K562 (cell line): ENCODE measurements around the gene ZC3H18. TPM values are rescaled to one million over a fixed set of nuclear protein-coding genes. Genes with fewer than 3 reads are reported as not detected.

Experiments used
- ATAC-seq: fragments of 200-7000 bp; cut with Tn5 transposase; 3 replicates; pipeline ENCODE4 v1.9.1; 2020; ENCODE audit warnings: moderate library complexity
- BruUV-seq: library from RNA; stranded (reverse); fragments of 400-500 nt; replicated peaks from 2 replicates; lab custom pipeline; 2021; lab: Mats Ljungman, UMichigan
- CTCF ChIA-PET: fragments of 300-600 bp; formaldehyde crosslinking; extraction: SDS; loops from one replicate; lab custom pipeline; 2021; ENCODE audit warnings: low intra/inter-chr PET ratio; lab: Yijun Ruan, JAX
- POLR2A ChIA-PET: fragments of 300-600, 350-650 bp; sonication (Branson Sonifier 250); formaldehyde crosslinking; extraction: SDS; loops from one replicate; lab custom pipeline; 2021; ENCODE audit warnings: antibody characterized with exemption, inconsistent platforms; lab: Yijun Ruan, JAX
- DNase-seq, 4 experiments: peaks; one replicate each; pipeline versions ENCODE4 v3.0.0 to v3.0.0-alpha.2; 2011 to 2018; ENCODE audit warnings: low spot score in 3 of 4, mixed read lengths in 3 of 4; ENCODE audit errors: extremely low read depth in 1 of 4
- FAIRE-seq: peaks from 2 replicates; lab custom pipeline; 2011; peaks lifted over from hg19 to GRCh38; lab: Jason Lieb, UNC
- H2AFZ ChIP-seq: 2 replicates; pipeline ENCODE4 v1.6.0; 2011; ENCODE audit warnings: low read depth, low read length, control low read depth, inconsistent platforms
- H3K27ac ChIP-seq: fragments of 200-600 bp; 3 replicates; pipeline ENCODE4 v1.8.0; 2011; ENCODE audit warnings: low read depth, mild to moderate bottlenecking, control low read depth, inconsistent platforms, low read length, moderate library complexity, mixed read lengths; ENCODE audit errors: extremely low read depth
- H3K27me3 ChIP-seq, 2 experiments: fragments of 300-600 bp in 1 of 2; 2 replicates in 1 of 2; 3 replicates in 1 of 2; pipeline versions ENCODE4 v1.6.0 to v1.8.0; 2011; ENCODE audit warnings: inconsistent platforms in 2 of 2, low read length in 2 of 2, mild to moderate bottlenecking in 1 of 2, mixed read lengths in 1 of 2, moderate library complexity in 1 of 2; ENCODE audit not compliant: control insufficient read depth in 2 of 2, insufficient read depth in 2 of 2
- H3K36me3 ChIP-seq: fragments of 300-600 bp; 3 replicates; pipeline ENCODE4 v1.8.0; 2011; ENCODE audit warnings: mild to moderate bottlenecking, low read length, inconsistent platforms; ENCODE audit not compliant: control insufficient read depth, insufficient read depth
- H3K4me1 ChIP-seq, 2 experiments: fragments of 200-600 bp in 1 of 2; replicated peaks in 1 of 2; 2 replicates in 1 of 2; 3 replicates in 1 of 2; pipeline versions ENCODE4 v1.5.1 to v1.8.0; 2011; ENCODE audit warnings: inconsistent platforms in 2 of 2, low read length in 2 of 2, mild to moderate bottlenecking in 1 of 2, mixed read lengths in 1 of 2, moderate library complexity in 1 of 2; ENCODE audit not compliant: control insufficient read depth in 2 of 2, insufficient read depth in 2 of 2
- H3K4me2 ChIP-seq: 2 replicates; pipeline ENCODE4 v1.6.1; 2011; ENCODE audit warnings: low read length, control low read depth, inconsistent platforms, mixed read lengths; ENCODE audit not compliant: insufficient read depth
- H3K4me3 ChIP-seq: fragments of 200-600 bp; sonication (generic), shearing (Covaris generic); 2 replicates; pipeline ENCODE4 v1.5.1; 2016; ENCODE audit warnings: control low read depth, inconsistent platforms
- H3K79me2 ChIP-seq: fragments of 200-600 bp; 3 replicates; pipeline ENCODE4 v1.8.0; 2011; ENCODE audit warnings: low read length, inconsistent platforms; ENCODE audit not compliant: control insufficient read depth, insufficient read depth
- H3K9ac ChIP-seq, 2 experiments: 2 replicates each; pipeline versions ENCODE4 v1.6.0 to v1.6.1; 2011; ENCODE audit warnings: low read depth in 2 of 2, low read length in 2 of 2, control low read depth in 1 of 2, inconsistent platforms in 1 of 2, mild to moderate bottlenecking in 1 of 2, mixed read lengths in 1 of 2; ENCODE audit not compliant: insufficient read depth in 1 of 2
- H3K9me1 ChIP-seq: one replicate; pipeline ENCODE4 v1.6.0; 2011; ENCODE audit warnings: inconsistent platforms, mild to moderate bottlenecking, low read length, moderate library complexity; ENCODE audit not compliant: control insufficient read depth, insufficient read depth
- H3K9me3 ChIP-seq: replicated peaks from 2 replicates; pipeline ENCODE4 v1.5.1; 2011; ENCODE audit warnings: low read depth, low read length, inconsistent platforms; ENCODE audit not compliant: control insufficient read depth, insufficient read depth
- H4K20me1 ChIP-seq: replicated peaks from 2 replicates; pipeline ENCODE4 v1.6.1; 2011; ENCODE audit warnings: low read length, inconsistent platforms, mixed read lengths; ENCODE audit not compliant: control insufficient read depth, insufficient read depth
- CBX5 ChIP-seq: IDR thresholded peaks from 2 replicates; pipeline ENCODE4 v1.6.1; 2014; ENCODE audit warnings: low read depth, borderline replicate concordance
- CGGBP1 ChIP-seq: fragments of 250-450 bp; sonication (Bioruptor Pico); IDR thresholded peaks from 2 replicates; pipeline ENCODE4 v1.9.0; 2021; ENCODE audit warnings: mild to moderate bottlenecking
- GATAD2B ChIP-seq: fragments of 450-650 bp; IDR thresholded peaks from 2 replicates; pipeline ENCODE4 v1.6.1; 2017; ENCODE audit warnings: mild to moderate bottlenecking, borderline replicate concordance
- HINFP ChIP-seq: fragments of 450-650 bp; conservative IDR thresholded peaks from 2 replicates; pipeline ENCODE4 v1.6.1; 2016; ENCODE audit warnings: missing genetic modification characterization, low read depth, mild to moderate bottlenecking, control low read depth, missing compliant biosample characterization
- KLF1 ChIP-seq: fragments of 450-650 bp; IDR thresholded peaks from 2 replicates; pipeline ENCODE4 v1.6.1; 2016; ENCODE audit warnings: missing genetic modification characterization, missing compliant biosample characterization
- MEF2D ChIP-seq: conservative IDR thresholded peaks from 2 replicates; pipeline ENCODE4 v1.6.1; 2016; ENCODE audit warnings: low read depth, missing genetic modification characterization, missing compliant biosample characterization
- NR0B1 ChIP-seq: fragments of 450-650 bp; IDR thresholded peaks from one replicate; pipeline ENCODE4 v1.6.1; 2018; ENCODE audit warnings: mild to moderate bottlenecking, moderate library complexity; ENCODE audit not compliant: partially characterized antibody
- PCBP1 ChIP-seq: fragments of 200-400 bp; formaldehyde crosslinking; IDR thresholded peaks from 2 replicates; pipeline ENCODE4 v1.6.1; 2018; ENCODE audit warnings: mild to moderate bottlenecking, low read depth, low read length; ENCODE audit not compliant: poor library complexity, severe bottlenecking
- POLR2AphosphoS5 ChIP-seq: IDR thresholded peaks from 2 replicates; pipeline ENCODE4 v1.6.1; 2011; ENCODE audit warnings: mild to moderate bottlenecking, low read depth, low read length, moderate library complexity; ENCODE audit not compliant: control insufficient read depth, insufficient read depth
- POLR2G ChIP-seq: fragments of 200-400 bp; formaldehyde crosslinking; IDR thresholded peaks from 2 replicates; pipeline ENCODE4 v1.6.1; 2017; ENCODE audit warnings: low read depth, mild to moderate bottlenecking, antibody characterized with exemption, low read length, moderate library complexity
- RFX1 ChIP-seq: fragments of 450-650 bp; IDR thresholded peaks from 2 replicates; pipeline ENCODE4 v1.6.1; 2016; ENCODE audit warnings: mild to moderate bottlenecking, moderate library complexity
- ZBTB8A ChIP-seq: fragments of 450-650 bp; IDR thresholded peaks from 2 replicates; pipeline ENCODE4 v1.6.1; 2018; ENCODE audit warnings: mild to moderate bottlenecking, moderate library complexity; ENCODE audit not compliant: partially characterized antibody
- ZFP36 ChIP-seq: fragments of 150-350 bp; IDR thresholded peaks from 2 replicates; pipeline ENCODE4 v1.6.1; 2018; ENCODE audit warnings: low read length, low read depth; ENCODE audit not compliant: partially characterized antibody
- ZNF436 ChIP-seq: fragments of 250-450, 450-650 bp; sonication (Bioruptor Pico); formaldehyde crosslinking; IDR thresholded peaks from 2 replicates; pipeline ENCODE4 v1.7.0; 2020; ENCODE audit warnings: mild to moderate bottlenecking
- ZNF639 ChIP-seq, 2 experiments: fragments of 200-800 bp in 1 of 2; sonication (Bioruptor generic) in 1 of 2; sonication (generic) in 1 of 2; formaldehyde crosslinking in 1 of 2; IDR thresholded peaks in 1 of 2; conservative IDR thresholded peaks in 1 of 2; 2 replicates each; pipeline versions ENCODE4 v1.5.0 to v1.6.1; 2016 to 2020; ENCODE audit warnings: missing compliant biosample characterization in 1 of 2, missing genetic modification characterization in 1 of 2, missing genetic modification reagents in 1 of 2
- WGBS: fragments of 100-300 bp; shearing (Covaris generic); methylation state at CpG from one replicate; pipeline ENCODE4 v1.1.6; 2016; ENCODE audit warnings: low coverage, mixed read lengths; ENCODE audit not compliant: insufficient coverage; ENCODE audit errors: missing lambda C conversion rate; 5-methylcytosine and 5-hydroxymethylcytosine counted together
- in situ Hi-C: fragments of 300-500 bp; cut with MboI; formaldehyde crosslinking; loops from 4 replicates; pipeline ENCODE4 v1.15.0; 2018; ENCODE audit warnings: inconsistent platforms, mixed read lengths
- intact Hi-C: fragments of 100-400 bp; cut with micrococcal nuclease; formaldehyde crosslinking; loops from 2 replicates; pipeline ENCODE4 v1.14.2; 2022
- polyA plus RNA-seq, 8 experiments: library from polyadenylated mRNA; depleted of rRNA in 4 of 8; stranded (reverse) in 5 of 8; unstranded in 3 of 8; fragments of >200 nt; fragmentation: Nextera tagmentation in 2 of 8; fragmentation: Illumina TruSeq in 1 of 8; extraction: Ambion mirVana in 2 of 8; extraction: Trizol in 1 of 8; gene quantifications; 2 replicates each; pipeline versions ENCODE4 v1.2.1 to v1.2.3, GENCODE V29; 2011 to 2014; ENCODE audit warnings: inconsistent platforms in 1 of 8, missing spikeins in 1 of 8
- total RNA-seq, 7 experiments: library from RNA; depleted of rRNA in 6 of 7; stranded (reverse); fragments of >200 nt in 6 of 7; fragmentation: Illumina TruSeq in 2 of 7; extraction: Trizol in 2 of 7; gene quantifications; 2 replicates each; pipeline versions ENCODE4 v1.2.1 to v1.2.3, GENCODE V29; 2011 to 2021; ENCODE audit warnings: low replicate concordance in 1 of 7

Gene ZC3H18
- total and polyA plus RNA-seq, 9 of the 15 experiments (the other 6 are each of a cell fraction or from before 2014, with no cell fraction given): 1.7 to 88.7 (median 26.9) TPM

DNA sequence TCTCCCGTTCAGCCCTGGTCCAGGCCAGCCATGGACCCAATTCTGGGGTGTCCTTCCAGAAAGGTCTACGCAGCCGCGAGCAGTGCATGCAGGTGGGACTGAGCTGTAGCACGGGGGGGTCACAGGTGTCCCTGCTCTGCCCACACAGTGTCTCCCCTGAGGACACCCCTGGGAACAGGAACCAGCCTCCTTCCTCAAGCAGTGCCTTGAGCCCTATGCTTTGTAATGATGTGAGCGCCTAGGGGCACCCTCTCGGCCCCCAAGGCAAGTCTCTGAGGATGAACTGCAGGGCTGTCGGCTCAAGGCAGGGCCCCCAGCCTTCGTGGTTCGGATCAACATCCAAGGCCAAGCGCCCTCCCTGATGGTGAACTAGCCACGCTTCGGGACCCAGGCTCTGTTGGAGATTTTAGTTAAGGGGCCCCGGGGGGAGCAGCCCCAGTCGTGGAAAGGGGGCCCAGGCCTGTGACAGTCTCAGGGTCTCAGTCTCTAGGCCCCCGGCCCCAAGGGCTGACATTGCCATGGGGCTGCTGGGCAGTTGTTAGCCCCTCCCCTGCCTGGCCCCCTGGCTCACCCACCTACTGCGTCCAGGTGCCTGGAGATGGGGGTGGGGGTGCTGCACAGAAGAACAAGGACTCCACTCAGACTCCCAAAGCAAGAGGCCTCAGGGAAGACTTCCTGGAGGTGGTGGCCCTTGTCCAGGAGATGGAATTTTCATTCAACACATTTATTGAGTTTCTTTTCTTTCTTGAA lies 70.5 kb downstream of the ZC3H18 start:
- Histone ChIP-seq H3K4me1 (peaks cover 3 to 75% of the 10 kb centered on the region in 2 experiments; a peak in 3 of 5 replicates), H3K4me2 (no peak overlapping the region), H4K20me1 (peaks cover 8% of the 10 kb centered on the region; the same call in 1 of the 2 replicates), H3K4me3 (no peak overlapping the region), H3K79me2 (no peaks in the 10 kb centered on the region), H3K9me3 (no peaks in the 10 kb centered on the region), H3K27me3 (peaks cover 13 to 18% of the 10 kb centered on the region in 2 experiments; a peak in 3 of 5 replicates), H2AFZ (no peak overlapping the region), H3K9me1 (no peaks in the 10 kb centered on the region), H3K27ac (no peak overlapping the region), H3K36me3 (peaks cover 13% of the 10 kb centered on the region; the same call in 1 of the 3 replicates), H3K9ac (peak overlapping the region in 1 of 2 experiments; percentile 49; a peak in 1 of 4 replicates)
- FAIRE-seq (peak; percentile 23), ATAC-seq (no peak), DNase-seq (no peak)
- 48% methylated on average over 17 of the region's 17 CpGs for WGBS
- ChIA-PET POLR2A (interaction anchor here (0.6 to 1.0 kb wide), 2 partner anchors 42 to 61 kb away, joined by 3 read pairs; no protein-coding TSS in a partner anchor), CTCF (no interaction called here)
- no peak for TF ChIP-seq RFX1
- no peak for TF ChIP-seq GATAD2B
- no peak for TF ChIP-seq CGGBP1 (CRISPR knock-in tag)
- peak; percentile 57; the same call in 1 of the 2 replicates for TF ChIP-seq POLR2G
- TF ChIP-seq ZFP36: peak; percentile 80
- no peak for TF ChIP-seq ZBTB8A
- TF ChIP-seq CBX5: no peak
- TF ChIP-seq NR0B1: no peak
- no peak for TF ChIP-seq PCBP1
- no peak for TF ChIP-seq MEF2D (tag)
- TF ChIP-seq HINFP (tag): no peak
- peak; percentile 71; the same call in 1 of the 2 replicates for TF ChIP-seq ZNF436 (CRISPR knock-in tag)
- TF ChIP-seq KLF1 (tag): no peak
- 0 out of 2 replicates have a peak, but pooled peaks have one; percentile 3 for TF ChIP-seq POLR2AphosphoS5
- TF ChIP-seq ZNF639 (CRISPR knock-in tag; conservative IDR thresholded peaks at IDR 0.05 in 1 of 2, IDR thresholded peaks at IDR 0.05 in 1 of 2): no peak
- BruUV-seq: no TSS peak
- intact Hi-C loops: no loop called here
- in situ Hi-C loops: no loop called here
